ENCODE data around the gene GAS5. TPM values are rescaled to one million over a fixed set of nuclear protein-coding genes. Genes with fewer than 3 reads are reported as not detected.

GAS5 gene
- total RNA-seq, 4 donors from 2014 or later, result 95.6 to 270 (median 193) TPM

DNA sequence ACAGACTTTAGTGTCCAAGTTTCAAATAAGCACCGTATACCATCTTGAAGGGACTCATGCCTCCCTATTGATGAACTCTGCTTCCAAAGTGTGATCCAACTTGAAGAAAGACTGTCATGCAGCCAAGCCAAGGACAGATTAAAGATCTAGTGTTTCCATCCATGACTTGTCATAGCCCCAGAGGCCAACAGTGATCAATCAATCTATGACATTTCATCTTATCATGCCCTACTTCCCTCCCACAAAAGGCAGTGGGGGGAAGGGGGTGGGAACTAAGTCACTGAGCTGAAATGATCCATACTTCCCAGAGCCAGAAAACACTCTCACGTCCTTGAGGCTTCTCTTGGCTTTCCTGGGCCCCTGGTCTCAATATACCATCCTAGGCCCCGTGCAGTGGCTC, 45.3 kb upstream of the GAS5 start:
- H3K27ac ChIP-seq, result no peak overlapping the region
- no peaks in the 10 kb centered on the region for H3K36me3 ChIP-seq
- TF ChIP-seq, protein P1, sequence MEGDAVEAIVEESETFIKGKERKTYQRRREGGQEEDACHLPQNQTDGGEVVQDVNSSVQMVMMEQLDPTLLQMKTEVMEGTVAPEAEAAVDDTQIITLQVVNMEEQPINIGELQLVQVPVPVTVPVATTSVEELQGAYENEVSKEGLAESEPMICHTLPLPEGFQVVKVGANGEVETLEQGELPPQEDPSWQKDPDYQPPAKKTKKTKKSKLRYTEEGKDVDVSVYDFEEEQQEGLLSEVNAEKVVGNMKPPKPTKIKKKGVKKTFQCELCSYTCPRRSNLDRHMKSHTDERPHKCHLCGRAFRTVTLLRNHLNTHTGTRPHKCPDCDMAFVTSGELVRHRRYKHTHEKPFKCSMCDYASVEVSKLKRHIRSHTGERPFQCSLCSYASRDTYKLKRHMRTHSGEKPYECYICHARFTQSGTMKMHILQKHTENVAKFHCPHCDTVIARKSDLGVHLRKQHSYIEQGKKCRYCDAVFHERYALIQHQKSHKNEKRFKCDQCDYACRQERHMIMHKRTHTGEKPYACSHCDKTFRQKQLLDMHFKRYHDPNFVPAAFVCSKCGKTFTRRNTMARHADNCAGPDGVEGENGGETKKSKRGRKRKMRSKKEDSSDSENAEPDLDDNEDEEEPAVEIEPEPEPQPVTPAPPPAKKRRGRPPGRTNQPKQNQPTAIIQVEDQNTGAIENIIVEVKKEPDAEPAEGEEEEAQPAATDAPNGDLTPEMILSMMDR (IDR thresholded peaks at IDR 0.05), result no peak
- TF ChIP-seq POLR2A (IDR thresholded peaks at IDR 0.05), result no peak
- no peaks in the 10 kb centered on the region for H3K27me3 ChIP-seq
- H3K4me3 ChIP-seq, result no peak overlapping the region
- no peaks in the 10 kb centered on the region for H3K9me3 ChIP-seq
- H3K4me1 ChIP-seq, result no peaks in the 10 kb centered on the region
- no peak for DNase-seq

DNA sequence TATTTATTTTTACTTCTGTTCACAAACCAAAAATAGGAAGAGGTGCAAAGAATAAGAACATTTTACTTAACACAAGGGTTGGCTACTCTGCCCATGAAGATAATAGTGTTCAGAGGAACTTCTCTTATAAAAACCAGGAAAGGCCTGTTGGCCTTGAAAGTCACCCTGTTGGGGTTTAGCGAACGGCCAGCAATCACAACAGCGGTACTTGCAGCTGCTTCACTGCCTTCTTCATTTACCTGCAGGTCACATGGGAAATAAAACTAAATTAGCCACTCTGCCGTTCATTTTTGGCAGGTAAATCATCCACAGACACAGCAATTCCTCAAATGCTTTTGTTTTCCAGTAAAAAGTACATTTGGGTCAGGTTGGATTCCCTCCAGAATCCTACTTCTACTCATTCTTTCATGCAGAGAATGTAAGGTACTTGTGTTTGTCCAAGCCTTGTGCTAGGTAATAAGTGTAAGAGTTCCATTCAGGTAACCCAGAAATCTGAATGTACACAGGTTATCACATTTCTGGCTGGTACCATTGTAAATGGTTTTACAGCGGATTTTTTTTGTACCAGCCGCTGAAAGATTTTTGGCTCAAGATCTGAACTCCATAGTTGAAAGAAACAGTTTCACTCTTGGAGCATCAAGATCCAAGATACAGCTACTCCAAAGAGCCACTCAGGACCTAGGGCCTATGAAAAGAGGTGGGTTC, 36.2 kb upstream of the GAS5 start:
- TF ChIP-seq, protein P1 (IDR thresholded peaks at IDR 0.05), result no peak
- no peak for TF ChIP-seq POLR2A (IDR thresholded peaks at IDR 0.05)

GRCh38 chr1:173900992-173901391, 33.2 kb upstream of the GAS5 start:
- Histone ChIP-seq H3K27me3 (no peaks in the 10 kb centered on the region), H3K27ac (no peak overlapping the region), H3K4me3 (no peak overlapping the region), H3K4me1 (no peaks in the 10 kb centered on the region), H3K9me3 (no peaks in the 10 kb centered on the region), H3K36me3 (no peaks in the 10 kb centered on the region)
- TF ChIP-seq POLR2A (IDR thresholded peaks at IDR 0.05), result no peak
- TF ChIP-seq, protein P1 (IDR thresholded peaks at IDR 0.05), result no peak
- no peak for DNase-seq

More for the DNA sequence above, 36.2 kb upstream of the GAS5 start:
- no peaks in the 10 kb centered on the region for H3K9me3 ChIP-seq
- H3K36me3 ChIP-seq, result no peaks in the 10 kb centered on the region
- no peak for DNase-seq
- no peaks in the 10 kb centered on the region for H3K27me3 ChIP-seq
- no peak overlapping the region for H3K4me3 ChIP-seq
- no peaks in the 10 kb centered on the region for H3K4me1 ChIP-seq
- H3K27ac ChIP-seq, result no peak overlapping the region

DNA sequence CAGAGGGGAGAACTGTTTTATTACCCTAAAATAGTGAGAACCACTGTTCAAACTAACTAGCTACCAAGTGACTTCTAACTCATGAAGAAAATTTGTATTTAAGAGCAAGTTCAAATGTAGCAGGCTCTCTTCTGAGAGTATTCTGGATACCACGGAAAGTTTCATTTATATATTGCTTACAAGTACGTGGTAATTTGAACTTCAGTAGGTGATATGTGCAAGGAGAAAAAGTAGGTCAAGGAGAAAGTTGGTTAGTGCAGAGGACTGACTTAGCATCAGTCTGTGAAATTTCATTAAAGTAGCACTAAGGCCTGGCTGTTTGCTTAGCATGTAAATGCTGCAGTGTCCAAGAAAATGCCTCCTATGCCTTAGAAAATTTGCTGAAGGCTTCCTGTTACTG, 32.6 kb upstream of the GAS5 start:
- TF ChIP-seq, protein P1 (IDR thresholded peaks at IDR 0.05), result no peak
- no peak for TF ChIP-seq POLR2A (IDR thresholded peaks at IDR 0.05)

DNA sequence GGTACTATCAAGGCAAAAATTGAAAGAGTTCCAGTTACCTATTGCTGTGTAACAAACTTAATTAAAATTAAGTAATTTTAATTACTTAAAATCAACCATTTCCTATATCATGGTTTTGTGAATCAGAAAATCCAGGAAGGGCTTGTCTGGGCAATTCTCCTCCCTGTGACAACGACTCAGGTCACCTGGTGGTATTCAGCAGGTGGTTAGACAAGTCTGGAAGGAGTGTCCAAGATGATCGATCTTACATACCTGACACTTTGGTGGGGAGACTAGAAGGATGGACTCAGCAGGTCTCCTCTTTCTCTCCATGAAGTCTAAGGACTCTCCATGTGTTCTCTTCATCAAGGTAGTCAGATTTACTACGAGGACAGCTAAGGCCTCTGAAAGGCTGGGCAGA, 26.4 kb upstream of the GAS5 start:
- DNase-seq, result no peak
- no peak overlapping the region for H3K27ac ChIP-seq
- H3K36me3 ChIP-seq, result no peaks in the 10 kb centered on the region
- TF ChIP-seq, protein P1 (IDR thresholded peaks at IDR 0.05), result no peak
- TF ChIP-seq POLR2A (IDR thresholded peaks at IDR 0.05), result no peak
- no peaks in the 10 kb centered on the region for H3K4me1 ChIP-seq
- no peaks in the 10 kb centered on the region for H3K27me3 ChIP-seq
- no peak overlapping the region for H3K4me3 ChIP-seq
- H3K9me3 ChIP-seq, result no peaks in the 10 kb centered on the region

More for the DNA sequence above, 32.6 kb upstream of the GAS5 start:
- Histone ChIP-seq H3K4me1 (no peaks in the 10 kb centered on the region), H3K36me3 (no peaks in the 10 kb centered on the region), H3K9me3 (no peaks in the 10 kb centered on the region), H3K27me3 (no peaks in the 10 kb centered on the region), H3K27ac (no peak overlapping the region), H3K4me3 (no peak overlapping the region)
- no peak for DNase-seq

All from Peyer's patch (tissue), 4 donors.